MG63 (cell line): ENCODE results near the gene PRPF40B. TPM values are rescaled to one million over a fixed set of nuclear protein-coding genes. Genes with fewer than 3 reads are reported as not detected.

Source experiments
- DNase-seq: peaks from one replicate; pipeline ENCODE4 v3.0.0-alpha.2; 2020
- H3K27me3 ChIP-seq: fragments of 250-450 bp; sonication (Bioruptor Pico); 2 replicates; pipeline ENCODE4 v1.5.1; 2020; ENCODE audit warnings: mild to moderate bottlenecking, moderate library complexity
- H3K36me3 ChIP-seq: fragments of 250-450 bp; sonication (Bioruptor Pico); 2 replicates; pipeline ENCODE4 v1.5.1; 2020; ENCODE audit warnings: mild to moderate bottlenecking, moderate library complexity
- H3K4me3 ChIP-seq: fragments of 250-450 bp; sonication (Bioruptor Pico); 2 replicates; pipeline ENCODE4 v1.5.1; 2020; ENCODE audit warnings: mild to moderate bottlenecking, moderate library complexity
- H3K9me3 ChIP-seq: fragments of 250-450 bp; sonication (Bioruptor Pico); 2 replicates; pipeline ENCODE4 v1.5.1; 2020; ENCODE audit warnings: mild to moderate bottlenecking, moderate library complexity
- total RNA-seq: library from RNA; depleted of rRNA; stranded (reverse); fragments of >200 nt; shearing (Covaris generic); gene quantifications from 2 replicates; pipeline ENCODE4 v1.2.3, GENCODE V29; 2014; ENCODE audit warnings: low replicate concordance

The PRPF40B gene
- total RNA-seq, 1 experiment from 2014 or later, result 4.8 TPM

DNA sequence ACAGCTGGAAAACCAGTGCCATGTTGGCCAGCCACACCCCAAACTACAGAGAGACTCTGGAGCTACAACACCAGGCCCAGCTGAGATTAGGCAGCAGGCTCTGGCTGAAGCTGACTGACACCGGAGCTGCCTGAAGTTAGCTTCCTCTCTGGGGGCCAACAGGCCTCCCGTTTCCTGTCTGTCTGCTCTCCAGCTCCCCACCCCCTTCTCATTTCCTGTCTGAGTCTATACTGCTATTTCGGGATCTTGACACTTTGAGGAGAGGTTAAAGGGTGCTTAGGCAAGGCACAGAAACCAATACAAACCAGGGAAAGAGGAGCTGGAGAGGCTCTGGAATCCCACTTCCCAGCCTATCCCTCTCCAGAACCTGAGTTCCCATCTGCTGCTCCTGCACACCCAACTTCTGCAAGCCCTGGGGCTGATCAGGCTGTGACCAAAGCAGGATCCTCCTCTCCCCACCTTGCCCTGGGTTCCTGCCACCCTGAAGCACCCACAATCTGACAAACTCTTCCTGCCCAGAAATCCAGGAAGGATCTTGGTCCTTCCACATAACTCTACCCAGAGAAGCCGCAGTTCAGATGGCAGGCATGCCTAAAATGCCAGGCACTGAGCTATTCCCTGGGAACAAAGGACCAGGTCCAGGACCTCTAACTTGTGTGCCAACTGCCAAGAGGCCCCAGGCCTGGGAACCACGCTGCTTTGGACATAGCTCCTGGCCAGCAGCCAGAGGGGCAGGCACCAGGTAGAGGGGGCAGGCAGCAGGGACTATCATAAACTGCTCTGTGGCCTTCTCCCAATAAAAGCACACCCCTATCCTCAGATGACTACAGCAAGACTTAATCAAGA is 39.9 kb downstream of the PRPF40B start:
- Histone ChIP-seq H3K4me3 (no peak overlapping the region), H3K9me3 (0 out of 2 replicates have a peak, but pooled peaks cover 2% of the 10 kb centered on the region), H3K36me3 (no peaks in the 10 kb centered on the region; the same call in 1 of the 2 replicates), H3K27me3 (no peaks in the 10 kb centered on the region)
- peak; percentile 90 for DNase-seq

DNA sequence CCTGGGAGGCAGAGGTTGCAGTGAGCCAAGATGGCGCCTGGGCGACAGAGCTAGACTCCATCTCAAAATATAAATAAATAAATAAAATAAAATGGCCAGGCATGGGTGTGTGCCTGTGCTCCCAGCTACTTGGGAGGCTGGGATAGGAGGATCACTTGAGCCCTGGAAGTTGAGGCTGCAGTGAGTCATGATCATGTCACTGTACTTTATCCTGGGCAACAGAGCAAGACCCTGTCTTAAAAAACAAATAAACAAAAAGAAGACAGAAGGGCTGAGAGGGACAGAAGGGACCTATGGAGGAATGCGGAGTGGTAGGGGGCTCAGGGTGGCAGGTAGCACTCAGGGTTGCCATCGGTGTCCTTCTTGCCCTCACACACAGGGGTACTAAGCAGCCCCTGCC is 40.8 kb downstream of the PRPF40B start:
- no peaks in the 10 kb centered on the region for H3K27me3 ChIP-seq
- H3K9me3 ChIP-seq, result 0 out of 2 replicates have a peak, but pooled peaks cover 2% of the 10 kb centered on the region
- H3K36me3 ChIP-seq, result no peaks in the 10 kb centered on the region; the same call in 1 of the 2 replicates
- DNase-seq, result no peak
- no peak overlapping the region for H3K4me3 ChIP-seq

DNA sequence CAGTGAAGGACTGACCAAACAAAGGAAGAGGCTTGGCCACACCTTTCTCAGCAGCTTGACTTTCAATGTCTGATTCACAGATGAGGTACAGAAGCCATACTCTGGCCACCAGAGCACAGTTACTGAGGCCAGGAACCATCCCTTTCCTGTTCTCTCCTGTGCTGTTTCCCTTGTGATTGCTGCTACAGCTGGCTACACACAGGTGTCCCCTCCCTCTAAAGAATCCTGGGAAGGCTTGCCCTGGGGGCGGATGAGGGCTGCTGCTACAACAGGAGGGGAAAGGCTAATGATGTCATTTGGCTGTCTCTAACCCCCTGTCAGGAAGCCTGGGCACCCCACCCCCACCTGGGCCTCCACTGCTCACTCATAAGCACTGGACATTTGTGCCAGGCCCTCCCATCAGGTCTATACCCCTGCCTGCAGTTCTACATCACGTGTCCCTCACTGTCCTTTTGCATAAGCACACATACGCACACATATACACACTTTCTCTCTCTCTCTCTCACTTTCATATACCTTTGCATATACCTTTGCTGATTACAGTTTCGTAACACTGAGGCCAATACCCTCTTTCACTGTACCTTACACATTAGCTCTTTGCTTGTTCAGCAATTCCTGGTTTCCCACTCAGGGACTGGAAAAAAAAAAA is 41.4 kb downstream of the PRPF40B start:
- DNase-seq, result peak; percentile 6
- no peaks in the 10 kb centered on the region; the same call in 1 of the 2 replicates for H3K36me3 ChIP-seq
- H3K9me3 ChIP-seq, result 0 out of 2 replicates have a peak, but pooled peaks cover 2% of the 10 kb centered on the region
- H3K27me3 ChIP-seq, result no peaks in the 10 kb centered on the region
- H3K4me3 ChIP-seq, result no peak overlapping the region

DNA sequence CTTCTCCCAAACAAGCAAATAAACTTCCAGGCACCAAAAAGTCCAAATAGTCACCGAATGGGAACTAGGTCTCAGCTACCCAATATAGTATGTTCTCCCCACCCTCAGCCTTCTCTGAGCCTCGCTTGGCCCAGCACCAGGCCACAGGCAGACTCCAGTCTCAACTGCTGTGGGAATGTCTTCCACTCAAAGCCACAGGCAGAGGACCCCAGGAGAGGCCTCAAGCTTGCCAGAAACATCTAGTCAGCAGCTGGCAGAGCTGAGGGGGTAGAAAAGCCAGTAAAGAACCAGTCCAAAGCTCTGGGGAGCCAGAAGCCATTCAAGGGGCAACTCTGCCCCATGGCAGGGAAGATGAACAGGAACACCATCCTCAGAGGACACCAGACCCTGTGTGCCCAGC is 42.0 kb downstream of the PRPF40B start:
- Histone ChIP-seq H3K4me3 (no peak overlapping the region), H3K27me3 (no peaks in the 10 kb centered on the region), H3K9me3 (0 out of 2 replicates have a peak, but pooled peaks cover 2% of the 10 kb centered on the region), H3K36me3 (no peaks in the 10 kb centered on the region; the same call in 1 of the 2 replicates)
- peak; percentile 59 for DNase-seq

DNA sequence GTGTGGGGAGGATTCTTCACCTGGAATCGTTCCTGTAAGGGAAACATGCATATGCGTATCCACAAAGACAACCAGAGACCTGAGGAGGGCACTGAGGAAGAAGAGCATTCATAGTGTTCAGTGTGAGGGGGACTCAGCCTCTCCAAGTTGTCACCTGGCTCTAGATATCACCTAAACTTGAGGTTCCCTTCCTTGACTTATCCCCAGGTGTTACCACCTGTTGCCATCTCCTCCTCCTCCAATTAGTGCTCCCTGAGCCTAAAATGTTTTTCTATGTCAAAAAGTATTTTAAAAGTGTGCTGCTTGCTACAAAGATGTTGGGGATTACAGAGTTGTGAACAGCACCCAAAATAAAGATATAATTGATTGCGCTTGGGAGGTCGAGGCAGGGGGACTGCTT is 42.8 kb downstream of the PRPF40B start:
- Histone ChIP-seq H3K27me3 (no peaks in the 10 kb centered on the region), H3K36me3 (no peaks in the 10 kb centered on the region; the same call in 1 of the 2 replicates), H3K4me3 (no peak overlapping the region), H3K9me3 (0 out of 2 replicates have a peak, but pooled peaks cover 2% of the 10 kb centered on the region)
- DNase-seq, result no peak

DNA sequence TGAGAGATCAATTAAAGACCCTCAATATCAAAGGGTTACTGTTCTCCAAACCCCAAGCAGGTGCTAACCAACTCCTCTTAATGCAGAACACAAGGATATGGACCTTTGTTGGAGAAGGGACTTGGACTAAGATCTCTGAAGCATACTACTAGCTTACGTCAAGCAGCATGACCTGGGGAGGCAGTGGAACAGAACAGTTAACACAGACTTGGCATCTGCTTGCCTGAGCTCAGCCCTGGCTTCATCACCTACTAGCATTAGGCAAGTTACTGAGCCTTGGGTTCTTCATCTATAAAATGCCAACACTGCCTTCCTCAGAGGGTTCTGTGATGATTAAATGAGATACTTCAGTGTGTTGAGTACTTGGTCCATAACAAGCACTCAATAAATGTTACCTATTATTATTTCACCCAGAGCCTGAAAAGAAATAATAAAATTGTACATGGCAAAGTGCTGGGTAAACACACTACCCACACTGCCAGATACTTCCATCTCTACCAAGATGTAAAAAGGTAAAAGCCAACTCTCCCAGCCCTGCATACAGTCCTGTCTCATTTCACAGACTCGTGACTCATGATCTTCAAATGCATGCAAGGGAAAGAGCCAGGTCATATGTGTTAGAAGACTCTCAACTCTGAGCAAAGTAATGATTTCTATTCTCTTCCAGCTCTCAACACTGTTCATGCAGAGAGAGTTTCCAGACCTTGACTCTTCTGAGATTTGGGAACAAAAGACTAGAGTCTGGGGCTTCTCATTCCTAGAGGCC is 44.1 kb downstream of the PRPF40B start:
- H3K4me3 ChIP-seq, result no peak overlapping the region
- H3K9me3 ChIP-seq, result 0 out of 2 replicates have a peak, but pooled peaks cover 2% of the 10 kb centered on the region
- no peak for DNase-seq
- H3K36me3 ChIP-seq, result no peaks in the 10 kb centered on the region; the same call in 1 of the 2 replicates
- H3K27me3 ChIP-seq, result no peaks in the 10 kb centered on the region

DNA sequence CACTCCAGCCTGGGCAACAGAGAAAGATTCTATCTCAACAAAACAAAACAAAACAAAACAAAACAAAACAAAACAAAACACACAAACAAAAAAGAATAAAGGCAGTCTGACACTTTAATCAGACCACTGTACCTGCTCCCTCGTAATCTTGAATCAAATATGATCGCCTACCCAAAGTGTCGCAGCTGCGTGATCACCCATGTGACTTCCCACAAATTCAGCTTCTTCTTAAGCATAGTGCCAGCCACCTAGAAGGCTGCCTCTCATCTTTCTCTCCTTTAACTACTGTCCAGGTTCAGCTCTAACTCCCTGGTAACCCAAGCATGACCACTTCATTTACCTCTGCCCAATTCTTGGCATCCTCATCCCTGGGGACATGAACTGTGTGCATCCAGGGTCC is 46.4 kb downstream of the PRPF40B start:
- no peaks in the 10 kb centered on the region for H3K9me3 ChIP-seq
- no peak for DNase-seq
- no peaks in the 10 kb centered on the region for H3K27me3 ChIP-seq
- H3K4me3 ChIP-seq, result no peak overlapping the region
- no peaks in the 10 kb centered on the region for H3K36me3 ChIP-seq

DNA sequence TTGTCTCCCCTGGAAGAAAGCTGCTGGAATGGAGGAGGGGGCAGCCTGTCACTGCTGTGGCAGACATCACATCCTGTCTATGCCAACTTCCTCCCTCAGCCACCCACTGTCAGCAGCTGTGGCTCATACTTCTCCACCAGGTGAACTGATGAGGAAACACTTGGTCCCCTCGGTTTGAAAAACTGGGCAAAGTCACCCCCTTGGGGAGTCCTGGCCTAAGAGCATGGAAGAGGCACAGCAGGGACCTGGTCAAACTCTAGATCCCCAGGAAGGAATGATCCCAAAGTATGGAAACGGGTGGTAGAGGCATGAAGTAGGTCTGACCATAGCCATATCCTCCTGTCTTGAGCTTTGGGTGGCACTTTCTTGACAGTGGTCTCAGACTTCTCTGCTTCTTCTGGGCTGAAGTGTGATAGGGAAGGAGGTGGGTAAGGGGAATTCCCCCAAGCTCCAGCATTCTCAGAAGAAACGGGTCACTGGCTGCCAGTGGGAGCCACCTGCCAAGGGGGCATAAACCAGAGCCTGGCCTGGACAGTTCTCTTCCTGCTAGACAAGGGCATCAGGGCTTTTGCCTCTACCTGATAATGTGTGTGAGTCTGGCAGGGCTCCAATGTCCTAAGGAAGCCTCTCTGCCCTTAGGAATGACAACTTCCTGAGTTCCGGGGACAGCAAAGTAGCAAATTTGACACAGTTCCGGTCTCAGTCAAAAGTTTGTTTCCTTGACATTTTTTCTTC is 47.8 kb downstream of the PRPF40B start:
- Histone ChIP-seq H3K9me3 (no peaks in the 10 kb centered on the region), H3K36me3 (no peaks in the 10 kb centered on the region), H3K4me3 (no peak overlapping the region), H3K27me3 (no peaks in the 10 kb centered on the region)
- DNase-seq, result no peak

DNA sequence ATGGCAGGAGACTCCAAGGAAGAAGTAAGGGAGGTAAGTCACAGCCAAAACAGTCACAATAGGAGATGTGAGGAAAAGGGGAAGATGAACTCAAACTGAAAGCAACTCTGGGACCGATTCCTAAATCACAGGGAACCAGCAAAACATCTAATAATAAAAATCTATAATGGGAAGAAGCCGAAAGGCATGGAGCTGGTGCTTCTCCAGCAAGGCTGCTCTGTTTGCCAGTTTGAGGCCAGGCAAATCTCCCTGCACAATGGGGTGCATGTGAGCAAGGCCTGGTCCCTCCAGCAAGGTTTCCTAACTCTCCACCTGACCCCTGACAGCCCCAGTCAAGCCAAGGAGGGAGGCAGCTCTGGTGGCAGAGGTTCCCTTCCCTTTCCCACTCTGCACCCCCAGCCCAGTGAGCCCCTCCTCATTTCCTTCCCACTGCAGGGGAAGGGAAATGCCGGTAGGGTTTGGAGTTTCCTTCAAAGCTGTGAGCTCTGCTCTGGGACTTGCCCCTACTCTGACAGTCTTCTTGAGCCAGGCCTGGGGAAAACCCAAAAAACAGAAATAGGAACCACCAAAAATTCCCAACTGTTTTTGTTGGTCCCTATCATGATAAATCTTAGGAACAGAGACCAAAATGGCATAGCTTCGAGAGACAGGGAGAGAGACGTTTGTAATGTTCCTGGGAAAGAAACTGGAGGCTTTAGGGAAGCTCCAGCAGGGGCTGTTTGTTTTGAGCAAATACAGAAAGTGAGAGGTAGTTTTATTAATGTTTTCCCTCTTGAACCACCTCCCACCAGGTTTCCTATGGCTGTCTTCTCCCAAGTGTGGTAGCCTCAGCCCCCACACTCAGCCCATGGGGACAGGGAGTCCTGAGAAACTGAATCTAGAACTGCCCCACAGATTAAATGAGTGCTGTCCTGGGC is 49.2 kb downstream of the PRPF40B start:
- H3K27me3 ChIP-seq, result no peaks in the 10 kb centered on the region
- H3K36me3 ChIP-seq, result no peaks in the 10 kb centered on the region
- H3K9me3 ChIP-seq, result no peaks in the 10 kb centered on the region
- no peak overlapping the region for H3K4me3 ChIP-seq
- DNase-seq, result peak; percentile 45

DNA sequence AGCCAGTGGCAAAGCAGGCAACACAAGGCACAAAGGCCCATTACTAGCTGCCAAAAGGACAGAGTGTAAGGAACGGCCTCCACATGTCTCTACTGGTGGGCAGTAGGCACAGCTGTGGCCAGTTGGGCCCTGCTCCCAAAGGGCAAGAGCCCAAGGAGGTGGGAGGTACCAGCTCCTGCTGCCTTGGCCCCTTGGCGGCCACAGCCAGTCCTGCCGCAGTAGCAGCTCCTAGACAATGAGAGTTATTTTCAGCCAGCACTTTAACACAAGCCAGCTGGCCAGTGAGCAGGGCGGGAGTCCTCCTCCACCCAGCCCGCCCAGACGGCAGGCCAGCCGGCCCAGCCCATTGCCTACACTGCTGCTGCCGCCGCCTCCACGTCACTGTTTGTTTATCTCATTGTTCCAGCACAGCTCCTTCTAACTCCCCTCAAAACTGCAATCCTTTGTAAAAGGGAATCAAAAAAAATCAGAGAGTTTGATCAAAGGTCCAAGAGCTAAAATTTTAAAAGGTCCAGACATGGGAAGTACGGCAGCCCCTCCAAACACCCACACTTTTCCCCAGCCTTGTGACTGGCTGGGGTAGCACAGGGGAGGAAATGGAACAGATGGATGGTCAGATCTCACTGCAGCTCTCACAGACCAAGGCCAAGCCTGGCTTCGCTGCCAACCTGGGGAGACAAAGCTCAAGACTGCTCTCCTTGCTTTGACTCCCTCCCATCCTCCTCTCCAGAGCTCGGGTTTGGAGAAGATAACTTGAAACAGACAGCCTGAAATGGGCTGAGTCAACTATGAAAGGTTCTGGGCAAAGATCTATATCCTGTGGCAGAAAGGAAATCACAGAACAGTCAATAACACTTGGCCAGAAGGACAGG is 50.3 kb downstream of the PRPF40B start:
- no peaks in the 10 kb centered on the region for H3K36me3 ChIP-seq
- DNase-seq, result peak; percentile 98
- H3K4me3 ChIP-seq, result no peak overlapping the region
- H3K9me3 ChIP-seq, result no peaks in the 10 kb centered on the region
- no peaks in the 10 kb centered on the region for H3K27me3 ChIP-seq

DNA sequence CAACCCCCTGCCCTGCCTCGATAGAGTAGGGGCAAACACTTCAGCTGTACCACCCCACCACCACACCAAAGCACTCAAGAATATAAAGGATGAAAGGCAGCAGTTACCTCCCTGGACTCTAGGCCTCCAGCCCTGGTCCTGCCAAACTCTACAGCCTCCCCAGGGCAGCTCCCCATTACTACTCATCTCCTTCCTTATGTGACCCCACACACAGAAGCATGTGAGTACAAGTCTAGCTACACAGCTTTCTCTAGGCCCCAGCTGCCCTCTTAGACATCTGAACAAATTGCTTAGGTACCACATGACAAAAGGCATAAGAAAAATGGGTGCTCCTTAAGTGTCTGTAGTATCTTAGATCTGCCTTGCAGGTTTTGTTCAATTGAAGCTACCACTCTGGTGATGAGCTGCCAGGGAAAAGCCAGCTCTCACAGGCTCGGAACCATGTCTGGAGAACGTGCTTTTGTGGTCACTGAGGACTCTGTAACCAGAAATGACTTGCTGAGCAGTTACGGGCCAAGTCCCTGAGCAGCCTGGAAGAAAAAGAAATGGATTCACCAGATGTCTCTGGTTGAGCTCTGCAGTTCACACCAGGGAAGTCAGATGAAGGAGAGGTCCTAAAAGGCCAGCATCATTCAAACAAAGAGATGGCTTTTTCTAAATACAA is 51.1 kb downstream of the PRPF40B start:
- no peak overlapping the region for H3K4me3 ChIP-seq
- DNase-seq, result no peak

DNA sequence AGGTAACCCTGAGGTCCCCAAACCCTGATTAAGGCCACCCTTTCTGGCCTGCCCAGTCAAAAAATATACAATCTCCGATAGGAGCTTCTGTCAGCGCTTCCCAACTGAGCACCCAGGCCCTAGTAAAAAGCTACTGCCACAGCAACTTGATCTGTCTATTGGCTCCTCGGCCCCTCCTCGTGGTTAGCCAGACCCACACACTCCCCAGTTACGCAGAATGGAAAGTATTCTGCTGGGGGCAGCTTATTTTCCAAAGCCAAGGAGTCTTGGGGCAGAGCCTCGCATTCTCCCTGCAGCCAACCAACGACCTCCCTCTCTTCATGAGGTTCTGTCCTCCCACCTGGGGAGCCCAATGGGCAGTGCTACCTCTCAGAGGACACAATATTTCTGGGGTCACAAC is 51.8 kb downstream of the PRPF40B start:
- Histone ChIP-seq H3K36me3 (no peaks in the 10 kb centered on the region), H3K4me3 (no peak overlapping the region), H3K9me3 (no peaks in the 10 kb centered on the region), H3K27me3 (no peaks in the 10 kb centered on the region)
- no peak for DNase-seq

More for the DNA sequence above, 51.1 kb downstream of the PRPF40B start:
- no peaks in the 10 kb centered on the region for H3K36me3 ChIP-seq
- no peaks in the 10 kb centered on the region for H3K27me3 ChIP-seq
- no peaks in the 10 kb centered on the region for H3K9me3 ChIP-seq

DNA sequence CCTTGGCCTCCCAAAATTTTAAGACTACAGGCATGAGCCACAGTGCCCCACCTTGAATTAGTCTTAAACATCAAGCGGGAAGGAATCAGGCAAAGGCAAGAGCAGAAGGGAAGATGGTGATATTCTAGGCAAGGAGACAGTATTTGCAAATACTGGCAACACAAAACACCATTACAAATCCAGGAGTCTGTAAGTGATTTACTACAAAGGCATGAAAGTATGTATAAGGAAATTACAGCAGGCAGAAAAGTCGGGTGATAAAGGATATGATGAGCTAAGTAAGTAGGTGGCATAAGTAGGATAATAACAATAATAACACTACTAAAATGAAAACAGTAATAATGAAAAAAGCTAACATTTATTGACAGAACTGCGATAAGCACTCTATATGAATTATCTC is 55.4 kb downstream of the PRPF40B start:
- Histone ChIP-seq H3K36me3 (no peaks in the 10 kb centered on the region), H3K27me3 (no peaks in the 10 kb centered on the region), H3K9me3 (no peaks in the 10 kb centered on the region), H3K4me3 (no peak overlapping the region)
- DNase-seq, result no peak

DNA sequence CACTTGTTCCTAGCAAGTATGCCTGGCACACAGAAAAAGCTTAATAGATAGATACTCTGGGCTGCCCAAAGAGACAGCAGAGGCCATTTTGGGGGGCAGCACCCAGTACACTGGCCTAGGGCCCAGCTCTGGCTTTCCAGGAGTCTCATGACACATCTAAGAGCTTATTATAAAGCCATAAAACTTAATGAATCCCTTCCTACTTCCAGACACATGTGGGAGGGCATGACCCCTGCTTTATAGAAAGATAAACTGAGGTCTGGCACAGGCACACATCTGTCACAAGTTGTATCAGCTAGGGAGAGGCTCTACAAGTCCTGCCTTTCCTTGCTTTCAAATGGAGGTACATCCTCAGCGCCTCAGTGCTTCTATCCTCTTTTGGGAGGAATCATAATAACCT is 56.7 kb downstream of the PRPF40B start:
- H3K36me3 ChIP-seq, result no peaks in the 10 kb centered on the region
- H3K9me3 ChIP-seq, result no peaks in the 10 kb centered on the region
- H3K27me3 ChIP-seq, result no peaks in the 10 kb centered on the region
- no peak overlapping the region for H3K4me3 ChIP-seq
- no peak for DNase-seq
